GM10266 (cell line): ENCODE measurements around the gene TNFSF9.
A peak's percentile ranks its signal among the peaks of the same experiment; 100 is the strongest.
"Not testable (repeated sequence)": the region's sequence is repeated elsewhere in the genome, so short reads cannot be mapped to it uniquely, and the experiment has no call there.

Experiments
- DNase-seq: peaks from one replicate; pipeline ENCODE4 v3.0.0; 2012; ENCODE audit errors: extremely low spot score
- CTCF ChIP-seq: IDR thresholded peaks from 2 replicates; pipeline ENCODE4 v1.5.1; 2012; ENCODE audit warnings: mild to moderate bottlenecking, low read depth; ENCODE audit not compliant: control insufficient read depth, insufficient read depth; ENCODE audit errors: missing control alignments

The TNFSF9 gene

GRCh38 chr19:6535558-6536137 lies 4.8 kb downstream of the TNFSF9 start:
- DNase-seq, result no peak
- no peak for TF ChIP-seq CTCF

GRCh38 chr19:6539514-6539913 lies 8.7 kb downstream of the TNFSF9 start:
- no peak for DNase-seq
- no peak for TF ChIP-seq CTCF

DNA sequence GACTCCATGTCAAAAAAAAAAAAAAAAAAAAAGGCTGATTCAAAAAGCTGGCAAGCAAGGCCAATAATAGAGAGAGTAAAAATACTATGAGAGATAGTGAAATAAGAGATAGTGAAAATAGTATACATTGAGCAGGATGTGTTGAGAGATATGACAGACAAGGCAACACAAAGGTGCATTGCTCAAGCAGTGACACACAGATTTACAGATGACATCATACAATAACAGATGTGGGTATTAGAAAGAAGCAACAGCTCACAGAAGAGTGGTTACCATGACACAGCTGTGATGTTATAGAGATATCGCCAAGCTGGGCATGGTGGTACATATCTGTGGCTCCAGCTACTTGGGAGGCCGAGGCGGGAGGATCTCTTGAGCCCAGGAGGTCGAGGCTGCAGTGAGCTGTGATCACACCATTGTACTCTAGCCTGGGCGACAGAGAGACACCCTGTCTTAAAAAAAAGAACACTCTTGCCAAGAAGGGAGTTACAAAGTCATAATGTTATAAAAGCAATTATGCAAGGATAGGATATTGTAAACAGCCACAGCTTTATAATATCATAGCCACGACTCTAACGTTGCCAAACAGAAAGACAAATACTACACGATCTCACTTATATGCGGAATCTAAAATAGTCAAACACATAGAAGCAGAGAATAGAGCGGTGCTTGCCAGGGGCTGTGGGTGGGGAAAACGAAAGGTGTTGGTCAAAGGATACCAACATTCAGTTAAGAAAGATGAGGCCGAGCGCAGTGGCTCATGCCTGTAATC lies 10.3 kb downstream of the TNFSF9 start:
- no peak for TF ChIP-seq CTCF
- DNase-seq, result no peak

DNA sequence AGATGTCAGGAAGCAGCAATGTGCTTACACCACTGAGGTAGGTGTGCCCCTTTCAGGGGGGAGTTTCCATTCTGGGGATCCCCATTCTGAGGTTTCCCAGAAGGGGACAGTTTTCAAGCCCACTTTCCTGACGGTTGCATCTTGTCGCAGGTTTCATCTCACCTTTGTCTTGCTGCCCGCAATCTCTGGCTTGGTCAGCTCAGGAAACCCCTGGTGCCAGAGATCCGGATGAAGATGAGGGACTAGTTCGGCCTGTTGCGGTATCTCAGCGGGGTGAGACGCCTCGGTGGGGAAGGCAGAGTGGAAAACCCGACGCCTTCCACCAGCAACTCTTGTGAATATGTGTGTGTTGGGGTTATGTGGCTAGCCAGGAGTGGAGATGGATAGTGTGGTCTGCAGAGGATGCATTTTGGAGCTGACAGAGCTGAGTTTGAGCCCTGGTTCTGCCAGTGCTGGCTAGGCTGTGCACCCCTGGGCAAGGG lies 13.1 kb downstream of the TNFSF9 start:
- no peak for DNase-seq
- no peak for TF ChIP-seq CTCF

DNA sequence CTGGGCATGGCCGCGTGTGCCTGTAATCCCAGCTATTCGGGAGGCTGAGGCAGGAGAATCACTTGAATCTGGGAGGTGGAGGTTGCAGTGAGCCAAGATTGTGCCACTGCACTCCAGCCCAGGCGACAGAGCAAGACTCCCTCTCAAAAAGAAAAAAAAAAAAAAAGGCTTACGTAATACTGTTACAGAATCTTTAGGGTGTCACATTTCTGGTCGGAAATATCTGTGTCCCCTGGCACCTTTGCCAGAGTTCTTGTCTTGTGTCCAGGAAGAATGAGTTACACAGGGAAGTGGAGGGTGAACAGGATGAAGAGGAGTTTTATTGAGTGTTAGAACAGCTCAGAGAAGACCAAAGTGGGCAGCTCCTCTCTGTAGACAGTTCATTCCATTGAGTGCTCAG lies 19.9 kb downstream of the TNFSF9 start:
- DNase-seq, result not testable (repeated sequence)

GRCh38 chr19:6551091-6551490 lies 20.3 kb downstream of the TNFSF9 start:
- no peak for TF ChIP-seq CTCF
- DNase-seq, result no peak

DNA sequence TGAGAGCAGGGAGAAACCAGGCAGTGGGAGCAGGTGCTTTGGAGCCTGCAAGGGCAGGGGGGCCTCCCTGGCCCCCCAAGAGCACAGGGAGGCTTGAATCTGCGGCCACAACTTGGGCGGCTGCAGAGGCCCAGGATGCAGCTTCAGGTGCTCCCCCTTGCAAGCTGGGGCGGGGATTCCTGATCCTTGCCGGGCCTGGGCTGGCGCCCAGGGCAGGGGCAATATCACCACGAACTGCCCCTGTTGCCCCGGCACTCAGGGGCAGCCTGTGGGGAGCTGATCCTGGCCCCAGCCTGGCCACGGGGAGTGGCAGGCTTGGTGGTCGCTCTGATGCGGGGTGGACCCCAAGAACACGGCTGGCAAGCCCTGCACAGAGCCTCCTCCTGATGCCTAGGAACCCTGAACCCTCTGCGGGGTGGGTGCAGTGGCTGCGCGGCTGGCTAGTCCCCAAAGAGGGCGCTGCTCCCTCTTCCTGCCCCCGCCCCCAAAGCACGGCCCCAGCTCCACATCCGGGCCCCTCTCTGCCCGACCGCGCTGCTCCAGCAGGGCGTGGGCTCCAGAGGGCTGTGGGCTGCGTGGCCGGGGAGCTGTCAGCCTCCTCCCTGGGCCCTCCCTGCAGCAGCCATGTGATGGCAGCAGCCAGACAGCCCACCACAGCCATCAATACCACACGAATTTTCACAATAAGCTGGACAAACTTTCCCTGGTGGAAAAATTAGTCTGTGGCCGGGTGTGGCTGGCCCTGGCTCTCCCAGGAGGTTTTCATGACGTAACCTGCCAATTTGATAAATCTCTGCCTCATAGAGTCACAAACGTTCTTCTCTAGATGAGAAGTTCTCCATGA lies 21.0 kb downstream of the TNFSF9 start:
- TF ChIP-seq CTCF, result peak; percentile 42

More for the DNA sequence above, 21.0 kb downstream of the TNFSF9 start:
- peak; percentile 72 for DNase-seq
